ENCODE results near the gene PRKD1.

GRCh38 chr14:29842228-29842627, 85.4 kb downstream of the PRKD1 start:
- TF ChIP-seq BHLHE40 (IDR thresholded peaks at IDR 0.05; ENCODE audit: borderline replicate concordance) (no peak), ELF4 (IDR thresholded peaks at IDR 0.05) (no peak), SUZ12 (IDR thresholded peaks at IDR 0.05) (no peak), FOXM1 (IDR thresholded peaks at IDR 0.05; ENCODE audit: borderline replicate concordance) (no peak), HDGF (IDR thresholded peaks at IDR 0.05; ENCODE audit: borderline replicate concordance) (no peak), TARDBP (IDR thresholded peaks at IDR 0.05) (no peak), SP1 (IDR thresholded peaks at IDR 0.05) (no peak), FOXA1 (IDR thresholded peaks at IDR 0.05) (no peak), L3MBTL2 (conservative IDR thresholded peaks at IDR 0.05) (no peak)

Data from HEK293T (cell line).